Renal pelvis (tissue), 4 donors: ENCODE results near the gene MACROD1. TPM values are rescaled to one million over a fixed set of nuclear protein-coding genes. Genes with fewer than 3 reads are reported as not detected.

Experiments
- DNase-seq: peaks from one replicate; pipeline ENCODE4 v3.0.0-alpha.2; 2013
- polyA plus RNA-seq, 3 donors: library from polyadenylated mRNA; unstranded; fragments of 120-200 nt; gene quantifications; one replicate each; pipeline ENCODE4 v1.2.1, GENCODE V29; 2013; ENCODE audit not compliant: insufficient read length in 3 of 3

Gene MACROD1
- polyA plus RNA-seq, 3 donors, result 15.2 to 18.9 (median 16.1) TPM

- no peak for DNase-seq
These were observed 50.1 kb downstream of the MACROD1 start for GRCh38 chr11:64115531-64116522.

GRCh38 chr11:64114231-64114630, 51.7 kb downstream of the MACROD1 start:
- DNase-seq, result no peak

- DNase-seq, result no peak
These were observed 52.5 kb downstream of the MACROD1 start for GRCh38 chr11:64113462-64113780.

GRCh38 chr11:64112771-64113461, 53.0 kb downstream of the MACROD1 start:
- no peak for DNase-seq

GRCh38 chr11:64110465-64111375, 55.2 kb downstream of the MACROD1 start:
- DNase-seq, result no peak

GRCh38 chr11:64109332-64109731, 56.6 kb downstream of the MACROD1 start:
- DNase-seq, result no peak

GRCh38 chr11:64107303-64107702, 58.6 kb downstream of the MACROD1 start:
- DNase-seq, result no peak

GRCh38 chr11:64104632-64105031, 61.3 kb downstream of the MACROD1 start:
- DNase-seq, result no peak

GRCh38 chr11:64103277-64103985, 62.5 kb downstream of the MACROD1 start:
- no peak for DNase-seq

- no peak for DNase-seq
These were observed 63.7 kb downstream of the MACROD1 start for GRCh38 chr11:64102005-64102738.

GRCh38 chr11:64101461-64101860, 64.5 kb downstream of the MACROD1 start:
- no peak for DNase-seq

- no peak for DNase-seq
These were observed 65.0 kb downstream of the MACROD1 start for GRCh38 chr11:64100782-64101353.

GRCh38 chr11:64100360-64100759, 65.6 kb downstream of the MACROD1 start:
- DNase-seq, result no peak

- DNase-seq, result no peak
These were observed 66.5 kb downstream of the MACROD1 start for GRCh38 chr11:64099436-64099835.

GRCh38 chr11:64098318-64098831, 67.5 kb downstream of the MACROD1 start:
- no peak for DNase-seq

- DNase-seq, result no peak
These were observed 68.2 kb downstream of the MACROD1 start for GRCh38 chr11:64097468-64098317.

GRCh38 chr11:64096835-64097234, 69.1 kb downstream of the MACROD1 start:
- DNase-seq, result no peak

- DNase-seq, result no peak
These were observed 70.0 kb downstream of the MACROD1 start for GRCh38 chr11:64095949-64096348.

GRCh38 chr11:64095273-64095817, 70.6 kb downstream of the MACROD1 start:
- no peak for DNase-seq
